CD4-positive, alpha-beta T cell (primary cell): ENCODE measurements around the gene POLE. TPM values are rescaled to one million over a fixed set of nuclear protein-coding genes. Genes with fewer than 3 reads are reported as not detected.

Experiments
- ATAC-seq: fragments of 200-7000 bp; cut with Tn5 transposase; one replicate; pipeline ENCODE4 v1.10.0; 2022; ENCODE audit warnings: mild to moderate bottlenecking; ENCODE audit not compliant: poor library complexity
- CTCF ChIA-PET: fragments of 350-600 bp; sonication (Branson Sonifier 250); formaldehyde crosslinking; loops from one replicate; lab custom pipeline; 2021; ENCODE audit warnings: antibody characterized with exemption, inconsistent platforms; lab: Charles Lee
- POLR2A ChIA-PET: fragments of 350-600 bp; sonication (Branson Sonifier 250); formaldehyde crosslinking; loops from one replicate; lab custom pipeline; 2021; ENCODE audit warnings: antibody characterized with exemption, inconsistent platforms; lab: Charles Lee
- DNase-seq, 14 experiments: peaks; one replicate each; pipeline ENCODE4 v3.0.0-alpha.2; 2013 to 2020; ENCODE audit warnings: mixed read lengths in 2 of 14
- H3K27ac ChIP-seq, 2 donors: one replicate each; pipeline versions ENCODE4 v1.5.1 to v1.7.0; 2013; ENCODE audit warnings: low read length in 2 of 2, low read depth in 1 of 2, mild to moderate bottlenecking in 1 of 2
- H3K27me3 ChIP-seq, 2 experiments: 1 replicate in 1 of 2; 2 replicates in 1 of 2; pipeline versions ENCODE4 v1.6.1 to v1.7.0; 2013; ENCODE audit warnings: low read length in 2 of 2, control low read depth in 1 of 2, mild to moderate bottlenecking in 1 of 2, moderate library complexity in 1 of 2; ENCODE audit not compliant: insufficient read depth in 2 of 2, control insufficient read depth in 1 of 2
- H3K36me3 ChIP-seq: one replicate; pipeline ENCODE4 v1.6.1; 2013; ENCODE audit warnings: low read length, control low read depth; ENCODE audit not compliant: insufficient read depth
- H3K4me1 ChIP-seq: one replicate; pipeline ENCODE4 v1.6.1; 2013; ENCODE audit warnings: low read length, control low read depth; ENCODE audit not compliant: insufficient read depth
- H3K4me3 ChIP-seq: one replicate; pipeline ENCODE4 v1.5.1; 2013; ENCODE audit warnings: mild to moderate bottlenecking, low read length, moderate library complexity
- H3K9me3 ChIP-seq, 2 experiments: 1 replicate in 1 of 2; 2 replicates in 1 of 2; pipeline versions ENCODE4 v1.6.1 to v1.7.0; 2013; ENCODE audit warnings: low read length in 2 of 2, mild to moderate bottlenecking in 2 of 2, control low read depth in 1 of 2, moderate library complexity in 1 of 2; ENCODE audit not compliant: control insufficient read depth in 1 of 2, insufficient read depth in 1 of 2
- H3K27ac Mint-ChIP-seq: one replicate; pipeline ENCODE4 v1.8.0; 2020; ENCODE audit warnings: mixed read lengths
- H3K27me3 Mint-ChIP-seq: one replicate; pipeline ENCODE4 v1.8.0; 2021; ENCODE audit warnings: mixed read lengths
- H3K36me3 Mint-ChIP-seq: one replicate; pipeline ENCODE4 v1.8.0; 2021; ENCODE audit warnings: low read depth, mixed read lengths
- H3K4me1 Mint-ChIP-seq: one replicate; pipeline ENCODE4 v1.8.0; 2021; ENCODE audit warnings: low read depth, mixed read lengths
- H3K4me3 Mint-ChIP-seq: one replicate; pipeline ENCODE4 v1.8.0; 2020; ENCODE audit warnings: mild to moderate bottlenecking, mixed read lengths
- H3K9me3 Mint-ChIP-seq: one replicate; pipeline ENCODE4 v1.8.0; 2020; ENCODE audit warnings: mixed read lengths
- CTCF ChIP-seq: fragments of 200-600 bp; IDR thresholded peaks from one replicate; pipeline ENCODE4 v1.8.0; 2022; ENCODE audit warnings: antibody characterized with exemption, mild to moderate bottlenecking
- intact Hi-C, 2 experiments: fragments of 100-400 bp; cut with DNase I in 1 of 2; cut with micrococcal nuclease in 1 of 2; formaldehyde crosslinking; loops; one replicate each; pipeline versions ENCODE4 v1.15.1 to v1.9.0; 2023 to 2025; cut with DNase I, micrococcal nuclease
- total RNA-seq, 174 experiments: library from RNA in 2 of 174; stranded (reverse) in 2 of 174; gene quantifications; one replicate each; pipeline ENCODE4 v1.2.3 and lab custom pipeline; 2021 to 2026

The POLE gene
- total RNA-seq, 2 experiments from 2014 or later = 41.8 to 46.1 TPM

- intact Hi-C loops = no loop called here
- no peak overlapping the region for H3K4me3 Mint-ChIP-seq
Observed at GRCh38 chr12:132619071-132619385, 68.1 kb downstream of the POLE start.

GRCh38 chr12:132618683-132619043, 68.5 kb downstream of the POLE start, which contains the start of gene P2RX2:
P2RX2 (plus strand) TSS chr12:132618776; CDS start chr12:132618817, 41 bp downstream.
- Histone ChIP-seq H3K4me1 (peaks cover 12% of the 10 kb centered on the region), H3K36me3 (no peaks in the 10 kb centered on the region), H3K9me3 (peaks cover 19 to 22% of the 10 kb centered on the region in 2 experiments), H3K4me3 (no peak within 1 kb of the TSS), H3K27me3 (peaks cover 33 to 34% of the 10 kb centered on the region in 2 experiments), H3K27ac (no peak within 1 kb of the TSS)
- ATAC-seq (no peak), DNase-seq (peak in 1 of 14 experiments; percentile 16)
- POLR2A ChIA-PET = no interaction called here
- Mint-ChIP-seq H3K9me3 (no peaks in the 10 kb centered on the region), H3K4me3 (no peak within 1 kb of the TSS), H3K27ac (no peak within 1 kb of the TSS), H3K27me3 (peaks cover 32% of the 10 kb centered on the region), H3K36me3 (no peaks in the 10 kb centered on the region), H3K4me1 (peaks cover 11% of the 10 kb centered on the region)
- no peak for TF ChIP-seq CTCF
- CTCF ChIA-PET = no interaction called here
- intact Hi-C loops = no loop called here

More at GRCh38 chr12:132619071-132619385, 68.1 kb downstream of the POLE start:
- no peak for TF ChIP-seq CTCF
- DNase-seq (no peak), ATAC-seq (no peak)
- no peak overlapping the region for H3K4me3 ChIP-seq
- POLR2A ChIA-PET = no interaction called here
- Mint-ChIP-seq H3K27me3 (peaks cover 32% of the 10 kb centered on the region), H3K36me3 (no peaks in the 10 kb centered on the region), H3K27ac (no peak overlapping the region), H3K4me1 (peaks cover 11% of the 10 kb centered on the region), H3K9me3 (no peaks in the 10 kb centered on the region)
- CTCF ChIA-PET = no interaction called here
- peaks cover 19 to 22% of the 10 kb centered on the region in 2 experiments for H3K9me3 ChIP-seq
- H3K36me3 ChIP-seq = peaks cover 2% of the 10 kb centered on the region
- H3K27me3 ChIP-seq = peaks cover 33 to 34% of the 10 kb centered on the region in 2 experiments
- H3K27ac ChIP-seq = no peak overlapping the region
- H3K4me1 ChIP-seq = peaks cover 12% of the 10 kb centered on the region

DNA sequence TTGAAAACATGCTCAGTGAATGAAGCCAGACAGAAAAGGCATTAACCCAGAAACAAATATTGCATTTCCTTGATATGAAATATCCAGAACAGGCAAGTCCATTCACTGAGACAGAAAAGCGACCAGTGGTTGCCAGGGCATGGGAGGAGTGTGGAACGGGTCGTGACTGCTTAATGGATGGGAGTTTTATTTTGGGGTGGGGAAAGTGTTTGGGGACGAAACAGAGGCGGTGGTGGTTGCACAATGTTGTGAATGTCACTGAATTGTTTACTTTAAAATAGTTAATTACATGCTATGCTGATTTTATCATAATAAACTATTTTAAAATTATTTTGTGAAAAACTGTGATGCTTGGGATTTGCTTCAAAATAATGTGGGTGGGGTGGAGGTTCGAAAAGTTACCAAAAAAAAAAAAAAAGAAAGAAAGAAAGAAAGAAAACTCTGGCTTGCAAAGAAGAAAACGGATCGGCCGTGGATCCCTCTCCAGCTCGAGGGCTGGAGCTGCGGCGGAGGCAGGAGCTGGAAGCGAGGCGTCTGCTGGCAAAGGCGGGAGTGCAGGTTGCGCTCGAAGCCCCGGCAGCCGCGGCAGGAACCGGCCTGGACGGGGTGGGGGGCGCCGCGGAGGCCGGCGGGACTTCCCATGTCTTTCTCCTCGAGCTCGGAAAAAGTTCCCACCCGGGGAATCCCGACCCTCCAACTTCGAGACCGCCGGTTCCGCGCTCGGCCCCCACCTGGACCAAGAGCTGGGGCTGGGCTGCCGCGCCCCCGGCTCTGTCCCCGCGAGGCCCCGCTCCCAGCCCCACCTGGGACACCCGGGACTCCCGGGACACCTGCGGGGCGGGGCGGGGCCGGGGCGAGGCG, 69.1 kb downstream of the POLE start:
- intact Hi-C loops = no loop called here
- no peaks in the 10 kb centered on the region for H3K36me3 ChIP-seq
- H3K9me3 ChIP-seq = peaks cover 19 to 22% of the 10 kb centered on the region in 2 experiments
- H3K27me3 ChIP-seq = peaks cover 33 to 34% of the 10 kb centered on the region in 2 experiments
- no peak overlapping the region for H3K4me3 Mint-ChIP-seq
- no peak overlapping the region for H3K4me3 ChIP-seq
- ATAC-seq (no peak), DNase-seq (peak in 1 of 14 experiments; percentile 18)
- H3K27ac ChIP-seq = no peak overlapping the region
- POLR2A ChIA-PET = no interaction called here
- CTCF ChIA-PET = no interaction called here
- peaks cover 32% of the 10 kb centered on the region for H3K27me3 Mint-ChIP-seq
- peaks cover 12% of the 10 kb centered on the region for H3K4me1 ChIP-seq
- H3K27ac Mint-ChIP-seq = no peak overlapping the region
- no peak for TF ChIP-seq CTCF
- no peaks in the 10 kb centered on the region for H3K9me3 Mint-ChIP-seq
- H3K4me1 Mint-ChIP-seq = peaks cover 11% of the 10 kb centered on the region
- no peaks in the 10 kb centered on the region for H3K36me3 Mint-ChIP-seq
